Sigmoid colon (tissue), 4 donors: Measurements from ENCODE around the gene TADA1.

Experiments used
- CTCF ChIP-seq, 4 experiments: fragments of 450-650 bp in 3 of 4; fragments of 200-600 bp in 1 of 4; IDR thresholded peaks; one replicate each; pipeline ENCODE4 v1.5.1; 2016 to 2019; ENCODE audit warnings: antibody characterized with exemption in 4 of 4, mild to moderate bottlenecking in 3 of 4, moderate library complexity in 2 of 4
- EP300 ChIP-seq, 4 donors: sonication (generic); formaldehyde crosslinking; IDR thresholded peaks; one replicate each; pipeline ENCODE4 v1.6.1; 2017; ENCODE audit warnings: antibody characterized with exemption in 4 of 4

- TF ChIP-seq CTCF (IDR thresholded peaks at IDR 0.05) (peak; percentile 68 to 88 (median 76)), EP300 (IDR thresholded peaks at IDR 0.05) (no peak)
Observed at GRCh38 chr1:166884040-166884642, 8.1 kb upstream of the TADA1 start.
